ENCODE results near the gene LIPN.

The LIPN gene, protein sequence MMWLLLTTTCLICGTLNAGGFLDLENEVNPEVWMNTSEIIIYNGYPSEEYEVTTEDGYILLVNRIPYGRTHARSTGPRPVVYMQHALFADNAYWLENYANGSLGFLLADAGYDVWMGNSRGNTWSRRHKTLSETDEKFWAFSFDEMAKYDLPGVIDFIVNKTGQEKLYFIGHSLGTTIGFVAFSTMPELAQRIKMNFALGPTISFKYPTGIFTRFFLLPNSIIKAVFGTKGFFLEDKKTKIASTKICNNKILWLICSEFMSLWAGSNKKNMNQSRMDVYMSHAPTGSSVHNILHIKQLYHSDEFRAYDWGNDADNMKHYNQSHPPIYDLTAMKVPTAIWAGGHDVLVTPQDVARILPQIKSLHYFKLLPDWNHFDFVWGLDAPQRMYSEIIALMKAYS

DNA sequence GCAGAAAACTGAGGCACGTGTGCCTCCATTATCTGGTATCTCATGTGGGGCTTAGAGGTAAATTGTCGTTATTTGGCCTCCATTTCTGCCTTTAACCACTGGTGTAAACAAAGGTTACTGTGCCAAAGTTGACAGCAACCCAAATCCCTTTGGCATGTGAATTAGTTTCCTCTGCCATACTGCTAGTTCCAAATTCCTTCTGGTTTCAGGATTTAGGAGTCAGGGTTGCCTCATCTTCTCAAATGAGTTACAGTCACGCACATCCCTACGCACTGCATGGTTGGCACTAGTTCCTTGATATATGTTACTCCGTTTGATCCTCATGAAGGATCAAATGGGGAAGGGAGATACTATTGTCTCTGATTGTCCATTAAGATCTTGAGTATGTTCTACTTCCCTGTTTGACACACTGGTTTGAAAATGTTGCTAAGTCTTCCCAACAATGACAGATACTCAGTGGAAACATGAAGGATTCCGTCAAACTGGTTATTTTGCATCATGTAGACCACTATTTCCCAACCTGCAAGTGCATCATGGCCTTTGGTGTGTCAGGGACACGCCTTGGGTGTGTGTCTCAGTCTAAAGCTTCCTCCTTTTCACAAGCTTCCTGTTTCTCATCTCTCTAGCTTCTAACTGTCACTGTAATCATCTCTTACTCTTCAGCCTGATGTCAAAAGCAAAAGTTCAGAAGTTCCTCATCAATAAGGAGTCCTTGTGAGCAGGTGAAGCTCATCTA, at the start of gene LIPN:
LIPN (plus strand) TSS at position 655 of the 736 bp plus-strand sequence. CDS start 1,386 bp downstream, outside the sequence.
- TF ChIP-seq, protein P1, sequence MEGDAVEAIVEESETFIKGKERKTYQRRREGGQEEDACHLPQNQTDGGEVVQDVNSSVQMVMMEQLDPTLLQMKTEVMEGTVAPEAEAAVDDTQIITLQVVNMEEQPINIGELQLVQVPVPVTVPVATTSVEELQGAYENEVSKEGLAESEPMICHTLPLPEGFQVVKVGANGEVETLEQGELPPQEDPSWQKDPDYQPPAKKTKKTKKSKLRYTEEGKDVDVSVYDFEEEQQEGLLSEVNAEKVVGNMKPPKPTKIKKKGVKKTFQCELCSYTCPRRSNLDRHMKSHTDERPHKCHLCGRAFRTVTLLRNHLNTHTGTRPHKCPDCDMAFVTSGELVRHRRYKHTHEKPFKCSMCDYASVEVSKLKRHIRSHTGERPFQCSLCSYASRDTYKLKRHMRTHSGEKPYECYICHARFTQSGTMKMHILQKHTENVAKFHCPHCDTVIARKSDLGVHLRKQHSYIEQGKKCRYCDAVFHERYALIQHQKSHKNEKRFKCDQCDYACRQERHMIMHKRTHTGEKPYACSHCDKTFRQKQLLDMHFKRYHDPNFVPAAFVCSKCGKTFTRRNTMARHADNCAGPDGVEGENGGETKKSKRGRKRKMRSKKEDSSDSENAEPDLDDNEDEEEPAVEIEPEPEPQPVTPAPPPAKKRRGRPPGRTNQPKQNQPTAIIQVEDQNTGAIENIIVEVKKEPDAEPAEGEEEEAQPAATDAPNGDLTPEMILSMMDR (IDR thresholded peaks at IDR 0.05; ENCODE audit: low read depth, low read length, missing control alignments), result no peak
- DNase-seq (ENCODE audit: extremely low read depth, low read depth), result no peak

DNA sequence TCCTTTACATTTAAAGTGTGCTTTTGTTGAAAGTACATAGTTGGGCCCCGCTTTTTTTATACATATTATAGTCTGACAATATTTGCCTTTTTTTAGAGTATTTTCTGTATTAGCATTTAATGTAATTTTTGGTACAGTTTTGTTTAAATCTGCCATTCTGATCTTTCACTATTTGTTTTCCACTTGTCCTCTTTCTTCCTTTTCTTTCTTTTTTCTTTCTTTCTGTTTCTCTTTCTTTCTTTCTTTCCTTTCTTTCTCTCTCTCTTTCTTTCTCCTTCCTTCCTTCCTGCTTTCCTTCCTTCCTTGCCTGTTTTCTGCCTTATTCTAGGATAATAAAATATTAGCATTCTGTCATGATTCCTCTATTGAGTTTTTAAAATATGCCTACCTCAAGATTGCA, 44.3 kb upstream of the LIPN start:
- TF ChIP-seq, protein P1 (IDR thresholded peaks at IDR 0.05; ENCODE audit: low read depth, low read length, missing control alignments), result no peak
- DNase-seq (ENCODE audit: extremely low read depth, low read depth), result no peak
- no peak overlapping the region for H3K4me3 ChIP-seq (replicated peaks; ENCODE audit: low read depth, low read length)

More for the DNA sequence above, at the start of gene LIPN:
- no peak within 1 kb of the TSS for H3K4me3 ChIP-seq (replicated peaks; ENCODE audit: low read depth, low read length)

DNA sequence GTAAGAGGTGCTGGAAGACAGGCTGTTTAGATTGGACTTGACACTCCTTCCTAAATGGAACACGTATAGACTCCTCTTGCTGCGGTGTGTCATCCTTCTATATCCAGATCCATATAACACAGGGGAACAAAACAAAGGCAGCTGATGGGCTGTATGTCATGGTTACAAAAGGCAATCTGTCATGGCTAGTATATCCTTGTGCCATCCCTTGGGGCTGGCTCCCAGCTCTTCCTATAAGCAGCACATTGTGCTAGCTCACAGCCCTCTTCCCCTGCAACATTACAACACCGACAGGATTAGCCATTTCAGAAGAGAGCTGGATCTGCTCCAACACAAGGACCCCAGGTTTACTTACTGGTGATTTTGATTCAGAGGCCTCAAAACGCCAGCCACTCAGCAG, 38.4 kb upstream of the LIPN start:
- TF ChIP-seq, protein P1 (IDR thresholded peaks at IDR 0.05; ENCODE audit: low read depth, low read length, missing control alignments), result no peak
- DNase-seq (ENCODE audit: extremely low read depth, low read depth), result no peak
- no peak overlapping the region for H3K4me3 ChIP-seq (replicated peaks; ENCODE audit: low read depth, low read length)

DNA sequence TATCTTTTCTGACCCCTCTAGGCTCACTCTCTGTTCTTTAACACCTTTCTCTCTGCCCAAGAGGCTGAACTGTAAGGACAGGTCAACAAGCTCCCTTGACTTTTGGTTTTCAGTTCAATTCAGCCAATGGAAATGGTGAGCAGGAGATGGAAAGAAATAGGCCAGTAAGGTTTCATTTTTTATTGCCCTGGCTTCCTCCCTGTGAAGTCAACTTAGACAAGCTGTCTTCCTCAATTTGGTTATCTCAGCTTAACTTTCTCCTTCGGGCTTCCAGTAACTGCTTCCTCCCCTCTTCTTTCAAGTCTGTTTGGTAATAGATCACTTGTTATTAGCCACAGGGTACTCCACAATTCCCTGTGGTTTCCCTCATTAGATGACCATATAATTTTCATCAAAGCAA, 34.0 kb upstream of the LIPN start:
- no peak overlapping the region for H3K4me3 ChIP-seq (replicated peaks; ENCODE audit: low read depth, low read length)
- TF ChIP-seq, protein P1 (IDR thresholded peaks at IDR 0.05; ENCODE audit: low read depth, low read length, missing control alignments), result no peak
- DNase-seq (ENCODE audit: extremely low read depth, low read depth), result no peak

DNA sequence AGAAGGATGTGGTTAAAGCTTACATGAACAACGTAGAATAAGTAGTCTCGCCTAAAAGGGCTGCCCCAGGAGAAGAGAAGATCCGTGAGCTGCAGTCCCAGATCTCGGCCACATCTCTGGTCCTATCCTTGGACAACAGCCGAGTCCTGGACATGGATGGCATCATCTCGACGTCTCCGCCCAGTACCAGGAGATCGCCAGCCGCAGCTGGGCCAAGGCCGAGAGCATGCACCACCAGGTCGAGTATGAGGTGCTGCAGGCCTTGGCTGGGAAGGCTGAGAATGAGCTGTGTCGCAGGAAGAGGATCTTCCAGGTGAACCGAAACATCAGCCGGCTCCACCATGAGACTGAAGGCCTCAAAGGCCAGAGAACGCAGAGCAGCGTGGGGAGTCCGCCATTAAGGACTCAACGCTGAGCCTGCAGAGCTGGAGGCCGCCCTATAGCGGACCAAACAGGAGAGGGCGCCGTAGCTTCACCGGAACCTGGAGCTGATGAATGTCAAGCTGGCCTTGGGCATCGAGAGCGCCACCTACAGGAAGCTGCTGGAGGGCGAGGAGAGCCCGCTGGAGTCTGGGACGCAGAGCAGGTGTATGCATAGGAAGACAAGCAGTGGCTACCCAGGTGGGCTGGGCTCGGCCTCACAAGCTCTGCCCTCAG, 31.6 kb upstream of the LIPN start:
- DNase-seq (ENCODE audit: extremely low read depth, low read depth), result no peak
- no peak overlapping the region for H3K4me3 ChIP-seq (replicated peaks; ENCODE audit: low read depth, low read length)
- TF ChIP-seq, protein P1 (IDR thresholded peaks at IDR 0.05; ENCODE audit: low read depth, low read length, missing control alignments), result peak; percentile 61

DNA sequence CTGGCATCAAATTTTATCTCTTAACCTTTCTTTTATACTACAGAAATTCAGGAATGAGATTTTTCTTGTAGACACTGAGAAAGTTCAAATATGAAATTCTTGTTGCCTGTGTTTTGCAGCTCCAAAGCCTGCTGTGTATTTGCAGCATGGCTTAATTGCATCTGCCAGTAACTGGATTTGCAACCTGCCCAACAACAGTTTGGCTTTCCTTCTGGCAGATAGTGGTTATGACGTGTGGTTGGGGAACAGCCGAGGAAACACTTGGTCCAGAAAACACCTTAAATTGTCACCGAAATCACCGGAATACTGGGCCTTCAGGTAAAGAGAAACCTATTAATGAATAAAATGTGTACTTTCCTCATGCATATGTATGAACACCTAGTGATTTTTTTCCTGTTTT, 29.0 kb upstream of the LIPN start:
- TF ChIP-seq, protein P1 (IDR thresholded peaks at IDR 0.05; ENCODE audit: low read depth, low read length, missing control alignments), result no peak
- no peak overlapping the region for H3K4me3 ChIP-seq (replicated peaks; ENCODE audit: low read depth, low read length)
- DNase-seq (ENCODE audit: extremely low read depth, low read depth), result no peak
